ENCODE results near the gene NSUN6.

DNA sequence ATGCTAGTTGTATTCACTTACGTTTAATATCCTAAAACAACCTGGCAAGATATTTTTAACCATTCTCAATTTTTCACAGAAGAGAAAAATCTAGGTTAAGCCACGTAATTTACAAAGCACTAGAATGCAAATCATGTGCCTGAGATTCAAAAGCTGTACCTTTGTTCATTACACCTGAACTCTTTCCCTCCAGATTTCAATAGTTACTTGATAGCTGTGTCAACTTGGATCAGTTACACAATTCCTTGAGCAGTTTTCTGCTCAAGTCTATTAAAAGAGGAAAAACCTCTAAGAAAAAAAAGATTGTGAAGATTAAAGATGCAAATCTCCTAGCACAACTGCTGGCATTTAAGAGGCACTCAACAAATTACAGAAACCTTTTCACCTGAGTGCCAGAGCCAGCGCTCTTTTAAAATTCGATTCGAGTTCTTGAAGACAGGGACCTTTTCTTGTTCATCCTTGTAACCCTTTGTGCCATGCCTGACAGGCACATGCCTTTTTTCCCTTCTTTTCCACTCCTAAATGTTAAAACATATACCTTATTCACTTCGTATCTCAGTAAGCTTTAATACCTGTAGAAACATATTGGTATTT lies 886 bp downstream of the NSUN6 start:
- TF ChIP-seq, protein P1, sequence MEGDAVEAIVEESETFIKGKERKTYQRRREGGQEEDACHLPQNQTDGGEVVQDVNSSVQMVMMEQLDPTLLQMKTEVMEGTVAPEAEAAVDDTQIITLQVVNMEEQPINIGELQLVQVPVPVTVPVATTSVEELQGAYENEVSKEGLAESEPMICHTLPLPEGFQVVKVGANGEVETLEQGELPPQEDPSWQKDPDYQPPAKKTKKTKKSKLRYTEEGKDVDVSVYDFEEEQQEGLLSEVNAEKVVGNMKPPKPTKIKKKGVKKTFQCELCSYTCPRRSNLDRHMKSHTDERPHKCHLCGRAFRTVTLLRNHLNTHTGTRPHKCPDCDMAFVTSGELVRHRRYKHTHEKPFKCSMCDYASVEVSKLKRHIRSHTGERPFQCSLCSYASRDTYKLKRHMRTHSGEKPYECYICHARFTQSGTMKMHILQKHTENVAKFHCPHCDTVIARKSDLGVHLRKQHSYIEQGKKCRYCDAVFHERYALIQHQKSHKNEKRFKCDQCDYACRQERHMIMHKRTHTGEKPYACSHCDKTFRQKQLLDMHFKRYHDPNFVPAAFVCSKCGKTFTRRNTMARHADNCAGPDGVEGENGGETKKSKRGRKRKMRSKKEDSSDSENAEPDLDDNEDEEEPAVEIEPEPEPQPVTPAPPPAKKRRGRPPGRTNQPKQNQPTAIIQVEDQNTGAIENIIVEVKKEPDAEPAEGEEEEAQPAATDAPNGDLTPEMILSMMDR (conservative IDR thresholded peaks at IDR 0.05; ENCODE audit: low read depth in 2 of 2): no peak
- TF ChIP-seq POLR2AphosphoS5 (IDR thresholded peaks at IDR 0.05; ENCODE audit: low read depth) (no peak), EZH2 (IDR thresholded peaks at IDR 0.05; ENCODE audit: low read depth, unreplicated experiment) (no peak), CREB1 (CRISPR knock-in tag; IDR thresholded peaks at IDR 0.05; ENCODE audit: low read depth) (no peak), JUNB (IDR thresholded peaks at IDR 0.05; ENCODE audit: unreplicated experiment) (no peak), NANOG (IDR thresholded peaks at IDR 0.05; ENCODE audit: borderline replicate concordance) (no peak), EZH2phosphoT487 (IDR thresholded peaks at IDR 0.05; ENCODE audit: unreplicated experiment) (no peak)
- TF ChIP-seq, protein P2, sequence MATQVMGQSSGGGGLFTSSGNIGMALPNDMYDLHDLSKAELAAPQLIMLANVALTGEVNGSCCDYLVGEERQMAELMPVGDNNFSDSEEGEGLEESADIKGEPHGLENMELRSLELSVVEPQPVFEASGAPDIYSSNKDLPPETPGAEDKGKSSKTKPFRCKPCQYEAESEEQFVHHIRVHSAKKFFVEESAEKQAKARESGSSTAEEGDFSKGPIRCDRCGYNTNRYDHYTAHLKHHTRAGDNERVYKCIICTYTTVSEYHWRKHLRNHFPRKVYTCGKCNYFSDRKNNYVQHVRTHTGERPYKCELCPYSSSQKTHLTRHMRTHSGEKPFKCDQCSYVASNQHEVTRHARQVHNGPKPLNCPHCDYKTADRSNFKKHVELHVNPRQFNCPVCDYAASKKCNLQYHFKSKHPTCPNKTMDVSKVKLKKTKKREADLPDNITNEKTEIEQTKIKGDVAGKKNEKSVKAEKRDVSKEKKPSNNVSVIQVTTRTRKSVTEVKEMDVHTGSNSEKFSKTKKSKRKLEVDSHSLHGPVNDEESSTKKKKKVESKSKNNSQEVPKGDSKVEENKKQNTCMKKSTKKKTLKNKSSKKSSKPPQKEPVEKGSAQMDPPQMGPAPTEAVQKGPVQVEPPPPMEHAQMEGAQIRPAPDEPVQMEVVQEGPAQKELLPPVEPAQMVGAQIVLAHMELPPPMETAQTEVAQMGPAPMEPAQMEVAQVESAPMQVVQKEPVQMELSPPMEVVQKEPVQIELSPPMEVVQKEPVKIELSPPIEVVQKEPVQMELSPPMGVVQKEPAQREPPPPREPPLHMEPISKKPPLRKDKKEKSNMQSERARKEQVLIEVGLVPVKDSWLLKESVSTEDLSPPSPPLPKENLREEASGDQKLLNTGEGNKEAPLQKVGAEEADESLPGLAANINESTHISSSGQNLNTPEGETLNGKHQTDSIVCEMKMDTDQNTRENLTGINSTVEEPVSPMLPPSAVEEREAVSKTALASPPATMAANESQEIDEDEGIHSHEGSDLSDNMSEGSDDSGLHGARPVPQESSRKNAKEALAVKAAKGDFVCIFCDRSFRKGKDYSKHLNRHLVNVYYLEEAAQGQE (IDR thresholded peaks at IDR 0.05; ENCODE audit: unreplicated experiment): no peak
